LNCAP (cell line): ENCODE results near the gene CRTC1.

Experiments
- CTCF ChIP-seq: fragments of 450-650 bp; IDR thresholded peaks from 2 replicates; pipeline ENCODE4 v1.5.1; 2017; ENCODE audit warnings: mild to moderate bottlenecking

CRTC1 gene

GRCh38 chr19:18701250-18701608 is 17.7 kb downstream of the CRTC1 start:
- no peak for TF ChIP-seq CTCF

- TF ChIP-seq CTCF = no peak
These were observed 20.6 kb downstream of the CRTC1 start for GRCh38 chr19:18704054-18704453.

- TF ChIP-seq CTCF = no peak
These were observed 21.5 kb downstream of the CRTC1 start for GRCh38 chr19:18704971-18705370.

- no peak for TF ChIP-seq CTCF
These were observed 25.2 kb downstream of the CRTC1 start for GRCh38 chr19:18708452-18709231.

- TF ChIP-seq CTCF = no peak
These were observed 26.1 kb downstream of the CRTC1 start for GRCh38 chr19:18709546-18709945.

- no peak for TF ChIP-seq CTCF
These were observed 26.7 kb downstream of the CRTC1 start for GRCh38 chr19:18710186-18710585.

GRCh38 chr19:18710996-18711751 is 27.7 kb downstream of the CRTC1 start:
- no peak for TF ChIP-seq CTCF
